MM.1S (cell line): ENCODE results near the gene LPIN1.
"Not testable (repeated sequence)": the region's sequence is repeated elsewhere in the genome, so short reads cannot be mapped to it uniquely, and the experiment has no call there.

Source experiments
- CTCF ChIP-seq: fragments of 300-600 bp; sonication (generic); IDR thresholded peaks from 2 replicates; pipeline ENCODE4 v1.5.1; 2016; ENCODE audit warnings: antibody characterized with exemption, low read length, mixed read lengths
- EZH2 ChIP-seq: fragments of 300-600 bp; sonication (generic); optimal IDR thresholded peaks from 2 replicates; pipeline ENCODE3; 2017; ENCODE audit warnings: low read depth, mild to moderate bottlenecking, antibody characterized with exemption, low read length, mixed read lengths

GRCh38 chr2:11859975-11860374 is 113.5 kb downstream of the LPIN1 start:
- TF ChIP-seq CTCF, EZH2: not testable (repeated sequence)
